Erythroblast (primary cell): ENCODE results near the gene MYL4.

Source experiments
- GATA1 ChIP-seq: IDR thresholded peaks from 2 replicates; pipeline ENCODE4 v1.6.1; 2011; ENCODE audit warnings: low read depth, mild to moderate bottlenecking, control low read depth, low read length, moderate library complexity
- POLR2A ChIP-seq: IDR thresholded peaks from 2 replicates; pipeline ENCODE4 v1.6.1; 2011; ENCODE audit warnings: mild to moderate bottlenecking, low read length

- TF ChIP-seq POLR2A: no peak
- no peak for TF ChIP-seq GATA1
These were observed 26.4 kb downstream of the MYL4 start for GRCh38 chr17:47235506-47235905.
